Bronchial smooth muscle cell (primary cell): Measurements from ENCODE around the gene IMMT. TPM values are rescaled to one million over a fixed set of nuclear protein-coding genes. Genes with fewer than 3 reads are reported as not detected.

Experiments used
- total RNA-seq: library from RNA; depleted of rRNA; stranded (reverse); fragments of >200 nt; gene quantifications from 2 replicates; pipeline ENCODE4 v1.2.1, GENCODE V29; 2014

Gene IMMT
- total RNA-seq: 26.4 and 38.9 TPM in 2 replicates

DNA sequence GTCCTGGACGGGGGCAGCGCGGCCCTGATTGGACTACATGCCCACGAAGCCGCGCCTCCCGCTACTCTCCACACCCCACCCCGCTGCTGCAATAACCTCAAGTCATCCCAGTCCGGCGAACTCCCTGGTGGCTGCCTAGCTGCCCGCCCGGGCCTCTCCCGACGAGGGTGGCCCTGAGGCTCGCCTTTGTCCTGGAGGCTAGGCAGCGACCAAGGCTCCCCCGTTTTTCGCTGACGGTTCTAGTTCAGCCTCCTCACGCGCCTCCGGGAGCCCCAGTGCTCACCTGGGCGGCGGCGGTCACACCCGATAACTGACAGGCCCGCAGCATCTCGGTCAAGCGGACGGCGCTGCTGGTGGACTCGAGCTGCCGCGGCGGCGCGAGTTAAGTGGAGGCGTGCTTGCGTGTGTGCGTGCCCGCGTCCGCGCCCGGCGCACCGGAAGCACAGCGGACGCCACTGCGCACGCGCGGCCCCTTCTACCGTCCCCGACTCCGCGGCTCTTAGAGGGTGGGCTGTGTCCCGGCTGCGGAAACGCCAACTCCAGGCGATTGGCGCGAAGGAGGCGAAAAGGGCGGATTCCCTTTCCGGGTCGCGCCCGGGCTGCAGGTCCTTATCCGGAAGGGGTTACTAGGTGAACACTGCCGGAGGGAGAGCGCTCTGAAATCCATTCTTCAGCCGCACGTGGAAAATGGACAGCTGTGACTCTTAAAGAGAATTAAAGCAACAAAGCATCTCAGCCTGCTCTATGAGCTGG is at the start of gene IMMT:
IMMT (minus strand) TSS at position 408 of the 753 bp plus-strand sequence; CDS start at position 328, 80 bp downstream.

DNA sequence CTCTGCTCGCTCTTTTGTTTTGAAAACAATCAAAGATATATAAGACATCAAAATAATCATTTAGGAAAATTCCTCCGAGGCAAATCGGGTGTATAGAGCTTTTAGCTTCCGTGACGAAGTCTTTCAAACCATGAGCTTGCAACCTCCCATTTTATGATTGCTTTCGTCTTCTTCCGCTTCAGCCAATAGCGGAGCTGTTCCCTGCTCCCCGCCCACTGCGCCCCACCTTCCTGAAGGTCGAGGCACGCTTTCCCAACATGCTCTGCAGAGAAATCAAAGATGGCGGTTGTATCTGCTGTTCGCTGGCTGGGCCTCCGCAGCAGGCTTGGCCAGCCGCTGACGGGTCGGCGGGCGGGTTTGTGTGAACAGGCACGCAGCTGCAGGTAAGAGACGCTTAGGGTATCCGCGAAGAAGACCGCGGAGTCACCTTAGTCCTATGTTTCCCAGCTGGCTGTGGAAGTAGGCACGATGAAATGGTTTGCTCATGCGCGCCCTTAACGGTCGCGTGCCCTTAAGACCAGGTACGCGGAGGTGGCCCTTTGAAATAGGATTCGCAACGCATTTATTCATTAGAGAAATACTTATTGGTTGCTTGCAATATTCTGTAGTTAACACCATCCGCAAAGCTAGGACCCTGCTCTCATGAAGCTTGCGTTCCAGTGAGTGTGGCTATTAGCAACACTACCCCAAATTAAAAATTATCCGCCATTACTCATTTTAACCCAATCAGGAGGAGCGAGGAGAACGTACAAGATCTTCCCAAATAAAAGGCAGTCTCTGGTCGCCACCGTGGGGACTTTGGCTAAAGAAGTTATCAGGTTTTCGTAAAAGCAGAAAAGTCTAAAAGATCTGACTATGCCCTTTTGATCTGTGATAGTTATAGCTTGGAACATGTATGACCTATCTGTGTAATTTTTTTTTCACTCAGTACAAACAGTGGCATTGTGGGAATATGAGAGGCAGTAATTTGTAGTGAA is 89.0 kb downstream of the IMMT start, which contains the start of gene PTCD3:
PTCD3 (plus strand) TSS at position 267 of the 977 bp plus-strand sequence; CDS start at position 280, 13 bp downstream.

DNA sequence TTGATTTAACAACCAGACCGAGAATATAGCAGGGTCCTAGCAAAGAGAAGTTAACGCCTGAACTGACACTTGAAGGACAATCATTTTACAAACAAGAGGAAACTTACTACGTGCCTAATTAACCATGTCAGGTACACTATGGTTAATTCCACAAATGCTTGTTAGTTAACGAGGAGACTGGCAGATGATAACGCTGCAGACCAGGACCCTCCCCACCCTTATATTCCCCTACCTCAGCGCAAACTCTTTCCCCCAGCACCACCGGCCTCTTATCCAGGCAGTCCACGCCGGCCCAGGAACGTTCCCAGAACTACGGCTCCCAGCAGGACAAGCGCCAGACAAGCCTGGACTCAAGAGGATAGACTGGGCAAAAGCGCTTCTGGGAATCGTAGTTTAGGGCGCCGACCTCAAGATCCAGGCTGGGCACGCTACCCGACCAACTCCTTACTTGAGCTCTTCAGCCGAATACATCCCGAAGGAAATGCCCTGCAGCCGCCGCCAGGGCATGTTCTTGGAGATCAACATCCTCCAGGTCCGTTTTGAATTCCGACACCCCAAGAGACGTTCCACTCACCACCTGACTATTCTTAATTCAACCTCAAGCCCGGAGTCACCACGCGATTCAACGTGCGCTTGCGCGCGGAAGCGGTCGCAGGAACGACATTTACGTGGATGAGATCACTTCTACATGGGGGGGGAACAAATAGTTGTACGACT is 89.9 kb downstream of the IMMT start, which contains the start of gene POLR1A:
POLR1A (minus strand) TSS at position 635 of the 717 bp plus-strand sequence; CDS start at position 525, 110 bp downstream.

Other genes with a start within 250 kb of the IMMT start
- 6.1 and 10.1 TPM in 2 replicates for gene POLR1A, start 89.6 kb downstream of the IMMT start, total RNA-seq
- 61.9 and 167 TPM in 2 replicates for gene PTCD3, start 89.2 kb downstream of the IMMT start, total RNA-seq
- gene MRPL35, start 4.0 kb upstream of the IMMT start, total RNA-seq: 12.5 and 13.2 TPM in 2 replicates
- gene REEP1, start 142.2 kb upstream of the IMMT start, total RNA-seq: under 0.01 TPM in 1 of 2 replicates, not detected in the other
- 28.0 and 31.1 TPM in 2 replicates for gene KDM3A, start 245.9 kb upstream of the IMMT start, total RNA-seq